ENCODE measurements around the gene TMEM92.

Gene TMEM92

DNA sequence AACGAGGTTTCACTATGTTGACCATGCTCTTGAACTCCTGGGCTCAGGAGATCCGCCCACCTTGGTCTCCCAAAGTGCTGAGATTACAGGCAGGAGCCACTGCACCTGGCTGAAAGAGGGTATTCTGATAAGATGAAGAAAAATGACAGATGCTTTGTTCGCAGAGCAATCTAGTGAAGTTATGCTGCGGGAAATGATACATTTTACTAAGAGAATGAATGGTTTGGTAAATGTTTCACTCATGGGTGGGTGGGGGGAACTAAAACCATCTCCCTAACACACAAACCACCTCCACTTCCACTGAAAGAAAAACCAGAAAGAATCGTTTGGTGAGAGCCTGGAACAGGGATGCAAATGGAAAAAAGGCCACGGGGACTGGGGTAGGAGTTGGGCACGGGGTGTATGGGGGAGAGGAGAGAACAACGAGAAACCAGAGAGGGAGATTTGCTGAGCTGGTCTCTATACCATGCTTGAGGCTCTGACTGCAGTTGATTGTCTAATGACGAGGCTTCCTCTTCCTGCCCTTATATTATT is 52.6 kb downstream of the TMEM92 start:
- no peak overlapping the region for H2AK5ac ChIP-seq (ENCODE audit: low read length)
- no peak overlapping the region for H3K23ac ChIP-seq (ENCODE audit: low read length)
- WGBS (ENCODE audit: extremely low coverage, insufficient coverage, insufficient read length): no CpG with 5 or more reads among the region's 9 CpGs

DNA sequence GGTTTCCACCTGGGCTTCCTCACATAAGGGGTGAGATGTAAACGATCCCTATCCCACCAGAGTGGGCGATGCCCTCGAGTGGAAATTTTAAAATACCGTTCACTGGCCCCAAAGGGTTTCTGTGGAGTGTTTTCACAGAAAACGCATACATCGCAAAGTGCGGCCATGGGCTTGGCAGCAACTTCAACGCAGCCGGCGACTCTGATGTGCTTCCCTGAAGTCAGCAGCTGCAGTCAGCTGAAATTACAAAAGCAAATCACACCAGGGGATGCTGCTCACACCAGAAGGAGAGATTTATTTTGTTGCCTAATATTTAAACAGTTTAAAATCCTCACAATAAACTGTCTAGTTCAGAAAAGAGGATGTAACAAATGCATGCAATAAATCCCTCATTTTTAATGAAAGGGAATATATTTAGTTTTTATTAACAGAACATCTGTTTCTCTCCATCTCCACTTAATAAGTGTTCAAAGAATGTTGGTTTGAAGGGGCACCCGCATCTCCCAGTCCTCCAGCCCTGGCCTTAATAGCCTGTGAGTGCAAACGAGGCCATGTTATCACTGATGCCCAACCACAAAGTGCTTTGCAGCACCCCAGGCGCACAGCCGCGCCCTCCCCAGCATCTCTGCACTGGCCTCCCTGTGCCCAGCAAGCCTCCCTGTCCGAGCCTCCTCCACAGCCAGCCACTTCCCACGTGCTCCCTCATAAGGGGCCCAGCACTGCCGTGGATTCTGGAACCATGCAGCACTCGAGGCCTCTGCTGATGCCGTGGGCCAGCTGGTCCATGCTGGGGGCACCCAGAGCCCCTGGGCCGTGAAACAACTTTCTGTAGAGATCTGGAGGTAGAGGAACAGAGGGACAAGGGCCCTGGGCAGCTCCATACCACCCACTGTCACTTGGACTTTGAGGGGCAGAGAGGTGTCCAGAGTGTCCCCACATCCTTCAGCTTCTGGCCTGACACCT is 54.4 kb downstream of the TMEM92 start:
- no CpG with 5 or more reads among the region's 21 CpGs for WGBS (ENCODE audit: extremely low coverage, insufficient coverage, insufficient read length)
- Histone ChIP-seq H2BK12ac (ENCODE audit: low read length) (no peak overlapping the region), H3K4me1 (ENCODE audit: control insufficient read depth in 1 of 2, insufficient read depth in 2 of 2, low read length in 2 of 2) (no peaks in the 10 kb centered on the region), H4K8ac (ENCODE audit: low read depth, low read length) (no peak overlapping the region), H3K79me2 (ENCODE audit: control insufficient read depth, insufficient read depth, low read length, poor library complexity) (no peaks in the 10 kb centered on the region), H3K79me1 (ENCODE audit: low read length) (no peaks in the 10 kb centered on the region), H2BK5ac (ENCODE audit: low read depth, low read length, poor library complexity) (no peak overlapping the region), H3K9me3 (ENCODE audit: insufficient read depth, low read depth, low read length) (peaks cover 3% of the 10 kb centered on the region), H4K91ac (ENCODE audit: low read depth, low read length) (no peak overlapping the region), H3K14ac (ENCODE audit: low read length) (no peak overlapping the region), H3K9ac (ENCODE audit: low read length) (no peak overlapping the region), H2AFZ (ENCODE audit: insufficient read depth, low read length, poor library complexity) (no peak overlapping the region), H4K12ac (ENCODE audit: low read depth, low read length) (no peak overlapping the region), H3K4me3 (ENCODE audit: low read depth, low read length) (peak overlapping the region; percentile 29), H3K23ac (ENCODE audit: low read length) (no peak overlapping the region), H2BK120ac (ENCODE audit: insufficient read depth, low read length, poor library complexity) (no peak overlapping the region), H3K4ac (ENCODE audit: low read depth, low read length) (no peak overlapping the region), H3K27ac (ENCODE audit: low read depth, low read length) (no peak overlapping the region), H2AK5ac (ENCODE audit: low read length) (no peak overlapping the region), H3K18ac (ENCODE audit: low read length) (no peak overlapping the region), H3K4me2 (ENCODE audit: low read length) (no peak overlapping the region), H3K27me3 (ENCODE audit: insufficient read depth, low read length) (no peaks in the 10 kb centered on the region), H3K36me3 (ENCODE audit: control insufficient read depth in 1 of 2, insufficient read depth in 2 of 2, low read length in 2 of 2) (no peaks in the 10 kb centered on the region)
- peak; percentile 14 to 35 for DNase-seq

More for the DNA sequence above, 52.6 kb downstream of the TMEM92 start:
- no peak overlapping the region for H4K91ac ChIP-seq (ENCODE audit: low read depth, low read length)
- no peak overlapping the region for H2AFZ ChIP-seq (ENCODE audit: insufficient read depth, low read length, poor library complexity)
- DNase-seq: no peak
- H3K4me2 ChIP-seq (ENCODE audit: low read length): no peak overlapping the region
- H4K8ac ChIP-seq (ENCODE audit: low read depth, low read length): no peak overlapping the region
- no peak overlapping the region for H3K14ac ChIP-seq (ENCODE audit: low read length)
- H3K36me3 ChIP-seq (ENCODE audit: control insufficient read depth in 1 of 2, insufficient read depth in 2 of 2, low read length in 2 of 2): no peaks in the 10 kb centered on the region
- H3K4me1 ChIP-seq (ENCODE audit: control insufficient read depth in 1 of 2, insufficient read depth in 2 of 2, low read length in 2 of 2): no peaks in the 10 kb centered on the region
- H3K4ac ChIP-seq (ENCODE audit: low read depth, low read length): no peak overlapping the region
- no peak overlapping the region for H2BK12ac ChIP-seq (ENCODE audit: low read length)
- H2BK5ac ChIP-seq (ENCODE audit: low read depth, low read length, poor library complexity): no peak overlapping the region
- no peak overlapping the region for H3K9ac ChIP-seq (ENCODE audit: low read length)
- no peak overlapping the region for H3K27ac ChIP-seq (ENCODE audit: low read depth, low read length)
- no peaks in the 10 kb centered on the region for H3K27me3 ChIP-seq (ENCODE audit: insufficient read depth, low read length)
- no peaks in the 10 kb centered on the region for H3K79me2 ChIP-seq (ENCODE audit: control insufficient read depth, insufficient read depth, low read length, poor library complexity)
- H3K9me3 ChIP-seq (ENCODE audit: insufficient read depth, low read depth, low read length): peaks cover 3% of the 10 kb centered on the region
- no peak overlapping the region for H4K12ac ChIP-seq (ENCODE audit: low read depth, low read length)
- no peaks in the 10 kb centered on the region for H3K79me1 ChIP-seq (ENCODE audit: low read length)
- H3K18ac ChIP-seq (ENCODE audit: low read length): no peak overlapping the region
- no peak overlapping the region for H3K4me3 ChIP-seq (ENCODE audit: low read depth, low read length)
- no peak overlapping the region for H2BK120ac ChIP-seq (ENCODE audit: insufficient read depth, low read length, poor library complexity)

DNA sequence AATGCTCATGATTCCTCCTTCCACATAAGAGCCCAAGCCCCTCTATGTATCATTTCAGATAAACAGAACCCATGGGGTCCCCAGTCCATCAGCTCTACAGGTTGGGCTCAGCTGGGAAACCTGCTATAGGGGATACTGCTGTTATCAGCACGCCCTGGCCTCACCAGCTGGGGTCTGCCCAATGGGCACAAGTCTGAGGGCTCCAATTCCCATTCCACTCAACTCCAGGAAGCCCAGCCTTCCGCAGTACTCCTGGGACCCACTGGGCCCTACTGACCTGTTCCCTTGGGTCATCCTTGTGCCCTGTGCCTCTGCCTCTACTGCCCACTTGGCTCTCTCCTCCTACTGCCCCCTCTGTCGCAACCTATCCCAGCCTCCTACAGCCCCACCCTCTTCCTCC is 55.5 kb downstream of the TMEM92 start:
- Histone ChIP-seq H3K79me1 (ENCODE audit: low read length) (no peaks in the 10 kb centered on the region), H3K9me3 (ENCODE audit: insufficient read depth, low read depth, low read length) (peaks cover 3% of the 10 kb centered on the region), H3K14ac (ENCODE audit: low read length) (no peak overlapping the region), H3K4ac (ENCODE audit: low read depth, low read length) (no peak overlapping the region), H2BK12ac (ENCODE audit: low read length) (no peak overlapping the region), H3K27me3 (ENCODE audit: insufficient read depth, low read length) (no peaks in the 10 kb centered on the region), H4K91ac (ENCODE audit: low read depth, low read length) (no peak overlapping the region), H3K9ac (ENCODE audit: low read length) (no peak overlapping the region), H3K18ac (ENCODE audit: low read length) (no peak overlapping the region), H3K27ac (ENCODE audit: low read depth, low read length) (no peak overlapping the region), H4K8ac (ENCODE audit: low read depth, low read length) (no peak overlapping the region), H4K12ac (ENCODE audit: low read depth, low read length) (no peak overlapping the region), H3K79me2 (ENCODE audit: control insufficient read depth, insufficient read depth, low read length, poor library complexity) (no peaks in the 10 kb centered on the region), H3K23ac (ENCODE audit: low read length) (no peak overlapping the region), H2AK5ac (ENCODE audit: low read length) (no peak overlapping the region), H3K4me1 (ENCODE audit: control insufficient read depth in 1 of 2, insufficient read depth in 2 of 2, low read length in 2 of 2) (no peaks in the 10 kb centered on the region), H2BK120ac (ENCODE audit: insufficient read depth, low read length, poor library complexity) (no peak overlapping the region), H3K36me3 (ENCODE audit: control insufficient read depth in 1 of 2, insufficient read depth in 2 of 2, low read length in 2 of 2) (no peaks in the 10 kb centered on the region), H3K4me2 (ENCODE audit: low read length) (no peak overlapping the region), H2AFZ (ENCODE audit: insufficient read depth, low read length, poor library complexity) (no peak overlapping the region), H2BK5ac (ENCODE audit: low read depth, low read length, poor library complexity) (no peak overlapping the region), H3K4me3 (ENCODE audit: low read depth, low read length) (no peak overlapping the region)
- no CpG with 5 or more reads among the region's 3 CpGs for WGBS (ENCODE audit: extremely low coverage, insufficient coverage, insufficient read length)
- no peak for DNase-seq

DNA sequence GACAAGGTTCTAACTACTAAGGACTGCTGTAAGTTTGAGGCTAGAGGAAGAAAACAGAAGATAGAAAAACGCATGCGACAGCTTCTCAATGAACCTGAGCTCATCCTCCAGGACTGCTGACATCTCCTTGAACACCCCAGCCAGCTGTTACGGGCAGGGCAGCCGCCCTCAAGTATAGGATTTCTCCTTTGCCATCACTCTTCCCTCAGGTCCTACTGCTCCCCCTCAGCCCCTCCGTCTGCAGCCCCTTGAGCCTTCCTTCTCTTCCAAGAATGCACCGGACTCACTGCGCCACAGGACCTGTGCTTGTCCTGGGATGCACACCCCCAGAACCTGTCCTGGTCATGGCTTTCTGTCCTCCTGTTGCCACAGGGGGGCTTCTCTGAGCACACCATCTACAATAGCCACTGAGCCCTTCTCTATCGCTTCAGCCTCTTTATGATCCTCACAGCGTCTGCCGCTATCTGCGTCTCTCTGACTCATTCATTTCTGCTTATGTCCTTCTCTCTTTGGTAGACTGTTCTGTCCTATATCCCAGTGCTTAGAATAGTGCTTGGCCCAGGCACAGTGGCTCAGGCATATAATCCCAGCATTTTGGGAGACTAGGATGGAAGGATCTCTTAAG is 56.0 kb downstream of the TMEM92 start:
- no peak for DNase-seq
- no CpG with 5 or more reads among the region's 11 CpGs for WGBS (ENCODE audit: extremely low coverage, insufficient coverage, insufficient read length)
- no peak overlapping the region for H2BK5ac ChIP-seq (ENCODE audit: low read depth, low read length, poor library complexity)
- H3K79me2 ChIP-seq (ENCODE audit: control insufficient read depth, insufficient read depth, low read length, poor library complexity): no peaks in the 10 kb centered on the region
- H2AK5ac ChIP-seq (ENCODE audit: low read length): no peak overlapping the region
- H3K18ac ChIP-seq (ENCODE audit: low read length): no peak overlapping the region
- H3K4me2 ChIP-seq (ENCODE audit: low read length): no peak overlapping the region
- no peaks in the 10 kb centered on the region for H3K79me1 ChIP-seq (ENCODE audit: low read length)
- no peaks in the 10 kb centered on the region for H3K27me3 ChIP-seq (ENCODE audit: insufficient read depth, low read length)
- H3K36me3 ChIP-seq (ENCODE audit: control insufficient read depth in 1 of 2, insufficient read depth in 2 of 2, low read length in 2 of 2): no peaks in the 10 kb centered on the region
- no peak overlapping the region for H2BK12ac ChIP-seq (ENCODE audit: low read length)
- H3K27ac ChIP-seq (ENCODE audit: low read depth, low read length): no peak overlapping the region
- H3K4me1 ChIP-seq (ENCODE audit: control insufficient read depth in 1 of 2, insufficient read depth in 2 of 2, low read length in 2 of 2): no peaks in the 10 kb centered on the region
- no peak overlapping the region for H2BK120ac ChIP-seq (ENCODE audit: insufficient read depth, low read length, poor library complexity)
- H2AFZ ChIP-seq (ENCODE audit: insufficient read depth, low read length, poor library complexity): no peak overlapping the region
- H4K91ac ChIP-seq (ENCODE audit: low read depth, low read length): no peak overlapping the region
- H3K4me3 ChIP-seq (ENCODE audit: low read depth, low read length): no peak overlapping the region
- no peak overlapping the region for H3K9ac ChIP-seq (ENCODE audit: low read length)
- no peak overlapping the region for H3K23ac ChIP-seq (ENCODE audit: low read length)
- no peak overlapping the region for H4K12ac ChIP-seq (ENCODE audit: low read depth, low read length)
- no peak overlapping the region for H4K8ac ChIP-seq (ENCODE audit: low read depth, low read length)
- no peak overlapping the region for H3K14ac ChIP-seq (ENCODE audit: low read length)
- H3K9me3 ChIP-seq (ENCODE audit: insufficient read depth, low read depth, low read length): peaks cover 3% of the 10 kb centered on the region
- H3K4ac ChIP-seq (ENCODE audit: low read depth, low read length): no peak overlapping the region

Data from trophoblast cell (in vitro differentiated cells and primary cell).